RWPE1 (cell line): ENCODE measurements around the gene TTYH1.
"Not testable (repeated sequence)": the region's sequence is repeated elsewhere in the genome, so short reads cannot be mapped to it uniquely, and the experiment has no call there.

Experiments used
- CTCF ChIA-PET: fragments of 350-600 bp; sonication (Branson Sonifier 250); formaldehyde crosslinking; extraction: SDS; loops from one replicate; lab custom pipeline; 2021; lab: Yijun Ruan, JAX
- POLR2A ChIA-PET: fragments of 400-600 bp; formaldehyde crosslinking; extraction: SDS; loops from one replicate; lab custom pipeline; 2020; ENCODE audit warnings: antibody characterized with exemption; ENCODE audit not compliant: low non-redundant PET; lab: Yijun Ruan, JAX
- DNase-seq: peaks from one replicate; pipeline ENCODE4 v3.0.0; 2012; ENCODE audit warnings: low spot score
- H3K27ac ChIP-seq: fragments of 450-650 bp; 2 replicates; pipeline ENCODE4 v1.5.1; 2017
- TF ChIP-seq, protein P1 (sequence below): fragments of 450-650 bp; conservative IDR thresholded peaks from 2 replicates; pipeline ENCODE4 v1.5.1; 2017; ENCODE audit warnings: low read depth, mild to moderate bottlenecking

The TTYH1 gene

DNA sequence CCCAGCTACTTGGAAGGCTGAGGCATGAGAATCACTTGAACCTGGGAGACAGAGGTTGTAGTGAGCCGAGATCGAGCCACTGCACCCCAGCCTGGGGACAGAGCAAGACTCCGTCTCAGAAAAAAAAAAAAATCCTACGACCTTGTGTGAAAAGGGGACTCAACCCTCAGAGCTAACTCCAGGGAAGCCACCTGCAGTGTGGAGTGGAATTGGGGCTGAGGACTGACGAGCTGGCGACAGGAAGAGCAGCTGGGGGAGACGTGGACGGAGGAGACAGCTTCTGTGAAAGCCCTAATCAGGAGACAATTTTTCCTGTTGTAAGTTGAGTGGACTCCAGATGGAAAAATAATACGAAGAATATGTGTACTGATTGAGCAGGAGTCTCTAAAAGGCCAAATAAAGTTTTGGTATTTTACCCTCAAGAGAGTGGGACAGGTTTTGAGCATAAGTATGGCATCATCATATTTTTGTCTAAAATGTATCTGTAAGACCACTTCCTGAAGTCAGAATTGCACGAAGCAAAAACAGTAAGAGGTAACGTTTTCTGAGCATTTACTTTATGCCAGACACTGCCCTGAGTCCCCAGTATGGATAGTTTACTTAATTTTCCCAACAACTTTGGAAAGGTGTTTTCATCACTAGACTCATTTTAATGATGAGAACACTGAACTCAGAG, 38.5 kb upstream of the TTYH1 start:
- TF ChIP-seq, protein P1, sequence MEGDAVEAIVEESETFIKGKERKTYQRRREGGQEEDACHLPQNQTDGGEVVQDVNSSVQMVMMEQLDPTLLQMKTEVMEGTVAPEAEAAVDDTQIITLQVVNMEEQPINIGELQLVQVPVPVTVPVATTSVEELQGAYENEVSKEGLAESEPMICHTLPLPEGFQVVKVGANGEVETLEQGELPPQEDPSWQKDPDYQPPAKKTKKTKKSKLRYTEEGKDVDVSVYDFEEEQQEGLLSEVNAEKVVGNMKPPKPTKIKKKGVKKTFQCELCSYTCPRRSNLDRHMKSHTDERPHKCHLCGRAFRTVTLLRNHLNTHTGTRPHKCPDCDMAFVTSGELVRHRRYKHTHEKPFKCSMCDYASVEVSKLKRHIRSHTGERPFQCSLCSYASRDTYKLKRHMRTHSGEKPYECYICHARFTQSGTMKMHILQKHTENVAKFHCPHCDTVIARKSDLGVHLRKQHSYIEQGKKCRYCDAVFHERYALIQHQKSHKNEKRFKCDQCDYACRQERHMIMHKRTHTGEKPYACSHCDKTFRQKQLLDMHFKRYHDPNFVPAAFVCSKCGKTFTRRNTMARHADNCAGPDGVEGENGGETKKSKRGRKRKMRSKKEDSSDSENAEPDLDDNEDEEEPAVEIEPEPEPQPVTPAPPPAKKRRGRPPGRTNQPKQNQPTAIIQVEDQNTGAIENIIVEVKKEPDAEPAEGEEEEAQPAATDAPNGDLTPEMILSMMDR: no peak
- ChIA-PET POLR2A (no interaction called here), CTCF (interaction anchor here (0.6 kb wide), 1 partner anchor 33 kb away, joined by 4 read pairs; no protein-coding TSS in a partner anchor)
- DNase-seq: no peak
- H3K27ac ChIP-seq: no peak overlapping the region

DNA sequence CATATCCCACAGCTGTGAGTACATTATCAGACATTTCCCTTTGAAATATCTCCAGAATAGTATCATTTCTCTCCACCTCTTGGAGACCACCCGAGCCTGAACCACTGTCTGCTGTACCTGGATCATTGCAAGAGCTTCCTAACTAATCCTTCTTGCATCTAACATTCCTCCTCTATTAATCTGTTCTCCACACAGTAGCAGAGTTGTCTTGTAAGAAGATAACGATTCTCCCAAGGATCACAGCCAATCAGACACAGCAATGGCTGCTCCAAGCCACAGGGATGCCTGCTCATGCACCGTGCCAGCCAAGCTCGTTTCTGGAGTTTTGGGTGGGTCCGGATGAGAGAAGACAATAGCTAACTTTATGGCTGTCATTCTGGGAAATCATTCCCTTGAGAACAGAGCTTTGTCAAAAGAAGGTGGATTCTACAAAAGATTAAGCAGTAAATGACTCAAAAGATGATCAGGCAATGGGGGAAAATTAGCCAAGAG, 36.0 kb upstream of the TTYH1 start:
- TF ChIP-seq, protein P1: no peak
- no peak overlapping the region for H3K27ac ChIP-seq
- ChIA-PET CTCF (interaction anchor here (1.3 kb wide), 1 partner anchor 12 kb away, joined by 4 read pairs; no protein-coding TSS in a partner anchor), POLR2A (no interaction called here)
- DNase-seq: no peak

DNA sequence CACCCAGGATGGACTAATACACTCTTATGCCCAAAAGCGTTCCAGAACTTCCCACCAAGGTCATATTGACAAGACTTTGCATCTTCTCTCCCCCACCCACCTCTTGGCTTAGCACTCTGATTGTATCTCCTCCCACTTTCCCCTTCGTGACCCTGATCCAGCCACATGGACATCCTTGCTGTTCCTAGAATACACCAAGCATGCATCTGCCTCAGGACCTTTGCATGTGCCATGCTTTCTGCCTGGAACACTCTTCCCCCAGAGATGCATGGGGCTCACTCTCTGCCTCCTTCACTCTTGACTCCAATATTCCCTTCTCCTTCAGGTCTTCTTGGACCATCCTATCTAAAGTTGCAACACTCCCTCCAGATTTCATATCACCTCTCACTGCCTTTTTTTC, 34.4 kb upstream of the TTYH1 start:
- H3K27ac ChIP-seq: no peak overlapping the region
- TF ChIP-seq, protein P1: no peak
- ChIA-PET POLR2A (no interaction called here), CTCF (no interaction called here)
- DNase-seq: no peak

DNA sequence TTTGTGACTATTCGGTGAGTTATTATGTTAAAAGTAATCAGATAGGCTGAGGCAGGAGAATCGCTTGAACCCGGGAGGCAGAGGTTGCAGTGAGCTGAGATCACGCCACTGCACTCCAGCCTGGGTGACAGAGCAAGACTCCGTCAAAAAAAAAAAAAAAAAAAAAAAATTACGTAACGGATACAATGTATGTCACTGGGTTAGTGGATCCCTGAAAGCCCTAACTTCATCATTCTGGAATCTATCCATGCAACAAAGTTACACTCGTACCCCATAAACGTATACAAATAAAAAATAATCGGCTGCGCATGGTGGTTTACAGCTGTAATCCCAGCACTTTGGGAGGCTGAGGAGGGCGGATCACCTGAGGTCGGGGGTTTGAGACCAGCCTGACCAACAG, 33.2 kb upstream of the TTYH1 start:
- DNase-seq, H3K27ac ChIP-seq, CTCF ChIA-PET, POLR2A ChIA-PET: not testable (repeated sequence)

DNA sequence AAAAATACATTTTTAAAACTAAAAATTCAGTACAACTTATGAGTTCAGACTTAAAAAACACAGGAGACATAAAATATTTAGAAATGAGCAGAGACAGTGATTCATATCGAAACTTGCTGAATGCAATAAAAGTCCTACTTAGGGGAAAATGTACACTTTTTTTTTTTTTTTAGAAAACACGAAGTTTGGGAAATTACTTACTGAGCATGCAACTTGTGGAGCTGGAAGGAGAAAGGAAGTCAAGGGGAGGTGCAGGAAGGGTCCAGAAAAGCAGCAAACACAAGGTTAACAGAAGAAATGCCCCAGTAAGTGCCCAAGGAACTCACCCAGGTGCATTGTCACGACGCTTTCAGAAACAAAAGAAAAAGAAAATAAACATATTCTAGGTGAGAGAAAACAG, 31.9 kb upstream of the TTYH1 start:
- ChIA-PET POLR2A (no interaction called here), CTCF (no interaction called here)
- no peak for DNase-seq
- H3K27ac ChIP-seq: no peak overlapping the region
- TF ChIP-seq, protein P1: no peak

DNA sequence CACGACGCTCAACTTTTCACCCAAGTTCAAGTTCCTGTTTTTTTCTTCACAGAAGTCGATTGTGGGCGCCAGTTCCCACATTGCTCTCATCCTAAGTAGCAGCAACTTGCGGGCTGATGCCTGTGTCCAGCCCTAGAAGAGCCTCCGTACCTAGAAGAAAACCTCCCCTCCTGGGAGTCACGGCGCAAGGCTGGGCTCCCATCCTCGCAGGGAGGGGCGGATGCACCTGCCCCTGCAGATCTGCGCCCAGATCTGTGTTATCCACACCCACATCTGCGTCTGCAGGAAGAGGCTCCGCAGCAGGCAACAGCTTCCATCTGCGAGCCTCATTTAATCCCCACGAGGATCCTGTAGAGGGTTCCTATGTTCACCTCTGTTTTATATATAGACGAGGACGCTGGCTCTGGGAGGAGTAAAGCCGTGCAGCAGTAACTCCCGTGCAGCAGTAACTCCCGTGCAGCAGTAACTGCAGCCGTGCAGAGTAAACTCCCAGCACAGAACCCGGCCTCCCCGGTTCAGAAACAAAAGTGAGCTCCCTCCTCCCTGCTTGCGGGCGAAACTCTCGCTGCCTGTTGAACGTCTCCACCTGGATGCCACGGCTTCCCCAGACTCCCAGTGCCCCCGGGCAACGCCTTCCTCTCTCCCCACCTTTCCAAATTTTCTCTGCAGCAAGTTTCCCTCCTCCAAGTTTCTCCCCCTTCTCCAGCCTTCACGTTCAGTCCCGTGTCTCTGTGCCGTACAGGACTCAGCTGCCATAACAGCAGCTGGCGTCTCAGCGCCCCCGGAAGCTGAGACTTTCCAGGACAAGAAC, 27.1 kb upstream of the TTYH1 start:
- ChIA-PET POLR2A (no interaction called here), CTCF (interaction anchor here (0.8 to 1.2 kb wide), 2 partner anchors 64 to 122 kb away, joined by 3 to 4 read pairs; no protein-coding TSS in a partner anchor)
- TF ChIP-seq, protein P1: no peak
- no peak overlapping the region for H3K27ac ChIP-seq
- DNase-seq: no peak

DNA sequence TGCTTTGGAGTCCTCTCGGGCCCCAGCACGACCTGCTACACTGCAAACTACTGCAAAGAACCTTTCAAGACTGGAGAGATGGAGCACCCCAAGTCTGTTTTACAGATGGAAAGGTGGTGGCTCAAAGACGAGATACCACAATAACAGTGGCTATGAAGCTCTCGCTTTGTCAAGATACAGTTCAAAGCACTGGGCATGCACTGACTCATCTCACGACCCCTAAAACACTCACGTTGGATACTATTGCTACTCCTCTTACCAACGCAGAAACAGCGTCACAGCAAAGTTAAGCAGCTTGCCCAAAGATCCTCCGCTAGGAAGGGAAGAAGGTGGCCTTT, 26.5 kb upstream of the TTYH1 start:
- POLR2A ChIA-PET: no interaction called here
- H3K27ac ChIP-seq: no peak overlapping the region
- no peak for DNase-seq
- CTCF ChIA-PET: interaction anchor here (0.7 to 1.2 kb wide), 2 partner anchors 9 to 64 kb away, joined by 3 to 4 read pairs; no protein-coding TSS in a partner anchor
- TF ChIP-seq, protein P1: no peak
